GM12801 (cell line): ENCODE measurements around the gene P3H1.

Experiments
- CTCF ChIP-seq: IDR thresholded peaks from one replicate; pipeline ENCODE4 v1.5.1; 2011; ENCODE audit warnings: control low read depth; ENCODE audit not compliant: insufficient read length; ENCODE audit errors: extremely low read depth

Gene P3H1

DNA sequence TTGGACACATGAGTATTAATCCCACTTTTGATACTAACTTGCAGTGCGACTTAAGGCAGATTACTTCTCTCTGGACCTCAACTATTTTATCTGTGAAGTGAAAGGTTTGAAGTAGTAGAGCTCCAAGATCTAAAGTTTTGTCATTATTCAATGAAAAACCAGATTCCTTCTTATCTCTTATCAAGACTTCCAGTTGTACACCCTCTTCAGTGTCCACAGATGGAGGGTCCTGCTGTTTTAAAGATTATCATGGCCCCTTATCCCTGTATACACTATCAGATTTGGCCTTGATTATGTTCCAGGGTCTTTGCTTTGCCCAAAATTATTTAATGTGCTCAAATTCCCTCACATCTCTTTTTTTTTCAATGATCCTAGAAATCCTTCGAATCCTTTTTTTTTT lies 1.3 kb upstream of the P3H1 start:
- no peak for TF ChIP-seq CTCF

- TF ChIP-seq CTCF = no peak
These were observed 727 bp upstream of the P3H1 start for GRCh38 chr1:42767510-42768000.

DNA sequence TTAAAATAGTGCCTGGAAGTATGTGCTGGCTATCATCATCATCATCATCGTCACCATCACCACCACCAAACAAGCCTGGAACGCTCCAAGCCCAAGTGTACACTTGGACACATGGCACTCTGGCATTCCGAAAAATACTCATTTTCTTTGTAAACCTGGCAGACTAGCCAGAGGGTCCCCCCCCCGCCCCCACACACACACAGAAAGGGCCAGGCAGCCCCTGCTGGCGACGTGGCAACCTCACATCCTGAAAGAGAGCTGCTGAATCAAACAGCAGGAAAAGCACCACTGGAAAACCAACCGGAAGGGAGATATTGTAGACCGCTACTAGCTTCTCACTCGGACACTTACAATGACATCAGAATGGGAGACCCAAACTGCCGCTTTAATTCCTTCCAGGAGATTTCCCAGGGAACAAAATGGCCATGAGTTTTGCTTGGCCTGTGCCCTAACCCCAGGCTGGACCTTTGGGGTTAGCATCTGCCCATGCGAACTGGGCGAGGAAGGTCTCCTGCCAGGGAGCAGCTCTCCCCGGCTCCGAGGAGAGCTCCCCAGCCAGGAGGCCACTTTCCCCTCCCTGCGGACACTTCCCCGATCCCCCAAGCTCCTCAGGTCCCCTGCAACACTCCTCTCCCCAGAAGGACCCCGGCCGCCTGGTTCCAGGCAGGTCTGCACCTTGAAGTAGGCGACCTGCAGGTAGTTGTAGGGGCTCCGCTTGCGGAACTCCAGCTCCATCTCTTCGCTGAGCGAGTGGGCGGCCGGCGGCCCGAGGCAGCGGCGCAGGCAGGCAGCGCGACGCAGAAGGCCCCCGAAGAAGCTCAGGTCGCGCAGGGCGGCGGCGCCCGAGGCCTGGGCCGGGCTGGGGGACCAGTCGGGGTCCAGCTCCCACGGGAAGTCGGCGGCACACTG lies 742 bp downstream of the P3H1 start:
- no peak for TF ChIP-seq CTCF

- TF ChIP-seq CTCF = no peak
These were observed 1.6 kb downstream of the P3H1 start for GRCh38 chr1:42765269-42765668.

- no peak for TF ChIP-seq CTCF
These were observed 4.6 kb downstream of the P3H1 start for GRCh38 chr1:42762269-42762668.

DNA sequence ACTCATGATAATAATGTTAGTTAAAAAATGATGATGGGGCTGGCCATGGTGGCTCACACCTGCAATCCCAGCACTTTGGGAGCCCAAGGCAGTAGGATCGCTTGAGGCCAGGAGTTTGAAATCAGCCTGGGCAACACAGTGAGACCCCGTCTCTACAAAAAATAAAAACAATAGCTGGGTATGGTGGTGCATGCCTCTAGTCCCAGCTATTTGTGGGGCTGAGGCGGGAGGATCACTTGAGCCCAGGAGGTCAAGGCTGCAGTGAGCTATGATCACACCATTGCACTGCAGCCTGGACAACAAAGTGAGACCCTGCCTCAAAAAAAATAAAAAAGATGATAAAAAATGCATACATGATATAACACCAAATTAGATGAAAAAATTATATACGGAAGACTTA lies 5.3 kb downstream of the P3H1 start:
- no peak for TF ChIP-seq CTCF

DNA sequence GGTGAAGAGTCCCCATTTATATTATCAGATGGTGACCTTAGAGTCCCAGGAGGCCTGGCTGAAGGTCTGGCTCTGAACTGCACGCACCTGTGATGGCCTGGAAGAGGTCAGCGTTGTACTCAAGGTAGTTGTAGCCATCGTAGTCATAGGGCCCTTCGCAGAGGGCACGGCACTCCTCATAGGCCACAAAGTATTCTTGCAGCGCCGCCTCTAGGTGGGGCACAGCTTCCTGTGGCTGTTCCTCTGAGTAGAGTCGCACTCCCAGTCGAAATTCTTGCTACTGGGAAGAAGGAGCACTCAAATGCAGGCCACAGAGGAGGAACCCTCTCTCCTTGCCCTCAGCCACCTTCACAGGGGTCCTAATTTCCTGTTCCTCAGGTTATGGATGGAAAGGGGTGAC lies 7.7 kb downstream of the P3H1 start:
- no peak for TF ChIP-seq CTCF
